Measurements from ENCODE around the gene CD300C.

GRCh38 chr17:74566132-74566753, 20.3 kb upstream of the CD300C start:
- TF ChIP-seq CTCF (IDR thresholded peaks at IDR 0.05) (peak; percentile 64), EZH2 (IDR thresholded peaks at IDR 0.05; ENCODE audit: borderline replicate concordance, insufficient read depth, low read depth, low read length, poor library complexity, severe bottlenecking) (no peak)

Measured in B cell (primary cell).